ENCODE measurements around the gene COPS2.

DNA sequence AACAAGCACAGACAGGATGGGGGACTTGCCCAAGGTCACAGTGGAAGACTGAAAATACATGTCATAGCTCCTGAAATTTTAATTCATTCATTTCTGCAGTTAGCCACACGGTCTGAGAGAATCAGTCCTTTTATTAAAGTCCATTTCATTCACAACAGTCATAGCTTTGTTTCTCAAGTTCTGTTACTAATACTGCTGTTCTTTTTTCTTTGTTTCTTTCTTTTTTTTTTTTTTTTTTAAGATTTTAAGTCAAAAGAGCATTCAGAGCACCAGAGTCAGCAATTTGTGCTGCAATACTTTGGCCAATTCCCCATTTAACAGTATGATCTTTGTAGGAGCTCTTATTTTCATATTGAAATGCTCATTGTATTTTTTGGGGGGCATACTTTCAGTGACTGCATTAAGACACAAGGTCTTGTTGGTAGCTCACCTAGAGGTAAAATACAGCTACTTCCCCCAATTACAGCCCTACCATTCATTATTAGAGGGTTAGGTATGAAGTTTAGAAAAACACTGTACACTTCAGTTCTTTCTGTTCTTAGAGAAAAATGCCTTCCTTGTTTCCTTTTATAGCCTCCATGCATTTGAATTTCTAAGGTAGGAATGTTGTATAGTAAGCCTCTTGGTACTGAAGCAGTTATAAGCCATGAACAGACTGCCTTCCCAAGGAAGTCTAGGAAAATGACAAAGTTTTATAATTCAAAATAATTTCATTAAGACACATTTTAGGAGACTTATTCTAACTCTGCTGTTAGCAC, 24.2 kb upstream of the COPS2 start:
- TF ChIP-seq, protein P1, sequence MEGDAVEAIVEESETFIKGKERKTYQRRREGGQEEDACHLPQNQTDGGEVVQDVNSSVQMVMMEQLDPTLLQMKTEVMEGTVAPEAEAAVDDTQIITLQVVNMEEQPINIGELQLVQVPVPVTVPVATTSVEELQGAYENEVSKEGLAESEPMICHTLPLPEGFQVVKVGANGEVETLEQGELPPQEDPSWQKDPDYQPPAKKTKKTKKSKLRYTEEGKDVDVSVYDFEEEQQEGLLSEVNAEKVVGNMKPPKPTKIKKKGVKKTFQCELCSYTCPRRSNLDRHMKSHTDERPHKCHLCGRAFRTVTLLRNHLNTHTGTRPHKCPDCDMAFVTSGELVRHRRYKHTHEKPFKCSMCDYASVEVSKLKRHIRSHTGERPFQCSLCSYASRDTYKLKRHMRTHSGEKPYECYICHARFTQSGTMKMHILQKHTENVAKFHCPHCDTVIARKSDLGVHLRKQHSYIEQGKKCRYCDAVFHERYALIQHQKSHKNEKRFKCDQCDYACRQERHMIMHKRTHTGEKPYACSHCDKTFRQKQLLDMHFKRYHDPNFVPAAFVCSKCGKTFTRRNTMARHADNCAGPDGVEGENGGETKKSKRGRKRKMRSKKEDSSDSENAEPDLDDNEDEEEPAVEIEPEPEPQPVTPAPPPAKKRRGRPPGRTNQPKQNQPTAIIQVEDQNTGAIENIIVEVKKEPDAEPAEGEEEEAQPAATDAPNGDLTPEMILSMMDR (optimal IDR thresholded peaks at IDR 0.05 in 1 of 3, IDR thresholded peaks at IDR 0.05 in 1 of 3, conservative IDR thresholded peaks at IDR 0.05 in 1 of 3; ENCODE audit: extremely low read depth in 1 of 3, insufficient read depth in 2 of 3, low read length in 3 of 3) = no peak
- no peak for TF ChIP-seq EZH2 (IDR thresholded peaks at IDR 0.05; ENCODE audit: low read length)

All from keratinocyte (primary cell).